Astrocyte of the hippocampus (primary cell): Measurements from ENCODE around the gene NBEAL1.
"Not testable (repeated sequence)": the region's sequence is repeated elsewhere in the genome, so short reads cannot be mapped to it uniquely, and the experiment has no call there.

Experiments used
- DNase-seq: peaks from one replicate; pipeline ENCODE4 v3.0.0; 2011; ENCODE audit warnings: low read depth, low spot score

NBEAL1 gene

GRCh38 chr2:203110496-203110895, 95.8 kb downstream of the NBEAL1 start:
- not testable (repeated sequence) for DNase-seq

DNA sequence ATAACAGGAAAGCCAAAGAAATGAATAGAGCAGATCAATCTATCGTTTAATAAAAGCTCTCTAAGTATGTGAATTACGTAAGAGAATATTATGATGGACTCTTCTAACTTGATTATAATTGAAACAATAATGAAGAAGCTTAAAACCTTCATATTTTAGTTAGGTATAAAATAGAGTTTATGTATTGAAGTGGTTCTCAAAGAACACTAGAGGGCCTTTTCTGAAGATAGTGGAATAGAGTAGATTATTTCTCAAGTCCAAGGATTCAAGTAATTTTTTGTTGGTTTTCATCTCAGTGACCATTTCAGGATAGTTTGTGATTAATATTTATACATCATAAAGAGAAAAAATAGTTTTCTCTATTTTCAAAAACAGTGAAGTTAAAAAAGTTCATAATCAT, 97.7 kb downstream of the NBEAL1 start:
- DNase-seq: no peak

GRCh38 chr2:203115201-203115700, 100.6 kb downstream of the NBEAL1 start:
- DNase-seq: not testable (repeated sequence)

DNA sequence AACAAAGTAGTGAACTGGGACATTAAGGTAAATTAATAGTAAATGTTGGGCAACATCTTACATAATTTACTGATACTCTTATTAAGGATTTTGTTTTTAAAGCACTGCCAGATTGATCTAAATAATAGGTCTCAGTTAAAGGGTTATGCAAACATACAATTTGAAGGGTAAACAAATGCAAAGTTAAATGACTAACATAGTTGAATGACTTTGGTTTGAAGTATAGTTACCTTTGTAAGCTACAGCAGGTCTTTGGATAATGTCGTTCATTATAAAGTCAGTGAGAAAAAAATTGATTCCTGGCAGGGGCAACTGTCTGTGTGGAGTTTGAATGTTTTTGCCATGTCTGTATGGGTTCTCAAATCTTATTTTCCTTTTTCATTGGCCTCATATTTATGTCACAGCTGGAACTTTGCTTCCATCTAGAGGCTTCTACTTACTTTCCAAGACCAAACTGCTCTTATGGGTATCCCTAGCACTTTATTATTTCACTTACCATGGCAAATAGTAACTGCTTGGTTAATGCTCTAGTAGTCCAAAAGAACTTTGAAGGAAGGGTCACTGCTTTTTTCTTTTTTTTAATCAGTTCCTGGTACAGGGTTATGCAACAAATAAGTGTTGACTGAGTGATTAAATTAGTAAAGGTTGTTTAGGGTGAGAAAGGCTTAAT, 107.8 kb downstream of the NBEAL1 start:
- no peak for DNase-seq

GRCh38 chr2:203126996-203127395, 112.3 kb downstream of the NBEAL1 start:
- peak; percentile 1 for DNase-seq

DNA sequence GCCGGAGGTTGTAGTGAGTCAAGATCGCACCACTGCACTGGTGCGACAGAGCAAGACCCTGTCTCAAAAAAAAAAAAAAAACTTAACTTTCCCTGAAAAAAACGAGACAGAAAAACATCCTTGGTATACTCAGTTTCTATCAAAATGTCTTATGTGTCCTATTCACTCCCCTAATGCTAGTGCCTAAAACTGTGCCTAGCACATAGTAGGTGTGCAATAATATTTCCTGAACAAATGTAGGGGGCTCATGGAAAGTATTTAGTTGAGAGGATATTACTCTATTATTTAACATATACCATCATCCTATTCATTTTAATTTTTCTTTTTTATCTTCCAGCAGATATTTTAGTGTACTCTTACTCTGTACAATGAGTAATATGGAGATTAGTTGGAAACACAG, 120.4 kb downstream of the NBEAL1 start:
- DNase-seq: no peak

DNA sequence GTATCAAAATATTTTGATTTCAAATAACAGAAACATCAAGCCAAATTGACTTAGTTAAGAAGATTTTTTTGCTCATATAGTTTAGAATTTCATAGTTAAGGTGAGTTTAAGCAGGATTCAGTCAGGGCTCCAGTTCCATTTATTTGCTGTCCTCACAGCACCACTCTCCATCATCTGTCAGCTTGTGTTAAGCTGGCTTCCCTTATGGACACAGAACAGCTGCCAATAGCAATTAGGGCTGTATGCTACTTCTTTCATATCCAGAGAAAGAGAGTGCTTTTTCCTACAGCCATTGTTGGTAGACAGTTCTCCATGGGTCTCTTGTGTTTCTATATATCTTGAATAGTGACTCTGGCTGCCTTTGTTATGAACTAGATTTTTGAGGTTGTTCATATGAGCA, 128.7 kb downstream of the NBEAL1 start:
- no peak for DNase-seq

GRCh38 chr2:203149194-203149593, 134.5 kb downstream of the NBEAL1 start:
- DNase-seq: no peak

DNA sequence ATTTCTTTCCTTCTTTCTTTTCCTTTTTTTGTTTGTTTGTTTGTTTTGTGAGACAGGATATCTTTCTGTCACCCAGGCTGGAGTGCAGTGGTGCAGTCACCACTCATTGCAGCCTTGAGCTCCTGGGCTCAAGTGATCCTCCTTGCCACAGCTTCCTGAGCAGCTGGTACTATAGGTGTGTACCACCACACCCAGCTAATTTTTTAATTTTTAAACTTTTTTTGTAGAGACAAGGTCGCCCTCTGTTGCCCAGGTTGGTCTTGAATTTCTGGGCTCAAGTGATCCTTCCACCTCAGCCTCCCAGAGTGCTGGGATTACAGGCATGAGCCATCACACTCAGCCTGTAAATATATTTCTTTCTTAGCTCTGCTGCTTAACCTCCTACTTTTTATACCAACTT, 140.7 kb downstream of the NBEAL1 start:
- DNase-seq: no peak

DNA sequence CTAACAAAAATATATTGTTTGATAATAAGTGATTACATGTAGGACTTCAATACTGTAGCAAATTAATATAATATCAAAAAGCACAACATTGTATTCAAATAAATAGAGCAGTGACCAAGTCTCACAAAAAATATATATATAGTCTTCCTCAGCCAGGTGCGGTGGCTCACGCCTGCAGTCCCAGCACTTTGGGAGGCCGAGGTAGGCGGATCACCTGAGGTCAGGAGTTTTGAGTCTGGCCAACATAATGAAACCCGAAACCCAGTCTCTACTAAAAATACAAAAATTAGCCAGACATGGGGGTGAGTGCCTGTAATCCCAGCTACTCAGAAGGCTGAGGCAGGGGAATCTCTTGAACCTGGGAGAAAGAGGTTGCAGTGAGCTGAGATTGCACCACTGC, 148.0 kb downstream of the NBEAL1 start:
- not testable (repeated sequence) for DNase-seq

- DNase-seq: no peak
Measured at GRCh38 chr2:203164311-203164935, 149.7 kb downstream of the NBEAL1 start.

DNA sequence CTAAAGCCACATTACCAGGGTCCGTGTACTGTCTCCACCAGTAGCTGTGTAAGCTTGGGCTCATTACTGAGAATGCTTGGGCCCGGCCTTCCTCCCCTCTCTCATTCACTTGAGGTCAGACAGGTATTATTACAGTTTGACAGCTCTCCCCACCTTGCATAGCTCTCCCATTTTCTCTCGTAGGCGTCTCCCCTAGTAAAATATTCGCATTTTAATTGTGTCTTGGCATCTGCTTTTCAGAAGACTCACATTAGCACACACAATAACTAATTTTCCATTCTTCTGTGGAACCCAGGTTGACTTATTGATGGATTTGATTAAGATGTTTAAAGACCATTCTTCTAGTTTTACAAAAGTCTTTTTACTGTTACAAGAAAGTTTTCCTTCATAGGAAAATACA, 153.1 kb downstream of the NBEAL1 start:
- DNase-seq: no peak

GRCh38 chr2:203170502-203170901, 155.8 kb downstream of the NBEAL1 start:
- DNase-seq: no peak

GRCh38 chr2:203175371-203175770, 160.7 kb downstream of the NBEAL1 start:
- DNase-seq: peak; percentile 9

DNA sequence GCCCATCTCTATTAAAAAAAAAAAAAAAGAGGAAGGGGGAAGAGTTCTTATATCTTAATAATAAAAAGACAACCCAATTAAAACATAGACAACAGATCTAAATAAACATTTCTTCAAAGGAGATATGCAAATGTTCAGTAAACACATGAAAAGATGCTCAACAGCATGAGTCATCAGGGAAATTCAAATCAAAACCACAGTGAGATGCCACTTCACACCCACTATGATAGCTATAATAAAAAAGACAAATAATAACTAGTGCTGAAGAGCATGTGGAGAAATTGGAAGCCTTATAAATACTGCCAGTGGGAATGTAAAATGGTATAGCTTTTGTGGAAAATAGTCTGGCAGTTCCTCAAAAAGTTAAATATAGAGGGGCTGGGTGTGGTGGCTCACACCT, 162.7 kb downstream of the NBEAL1 start:
- DNase-seq: peak; percentile 48

- DNase-seq: no peak
Measured at GRCh38 chr2:203185864-203186263, 171.2 kb downstream of the NBEAL1 start.

DNA sequence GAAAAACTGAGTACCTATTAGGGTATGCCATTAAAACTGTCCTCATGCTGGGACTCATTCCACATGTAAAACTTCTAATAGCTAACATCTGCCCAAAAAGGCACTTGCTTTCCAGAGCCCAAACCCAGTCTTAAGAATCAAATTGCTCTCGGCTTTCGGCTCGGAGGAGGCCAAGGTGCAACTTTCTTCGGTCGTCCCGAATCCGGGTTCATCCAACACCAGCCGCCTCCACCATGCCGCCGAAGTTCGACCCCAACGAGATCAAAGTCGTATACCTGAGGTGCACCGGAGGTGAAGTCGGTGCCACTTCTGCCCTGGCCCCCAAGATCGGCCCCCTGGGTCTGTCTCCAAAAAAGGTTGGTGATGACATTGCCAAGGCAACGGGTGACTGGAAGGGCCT, 175.9 kb downstream of the NBEAL1 start:
- DNase-seq: not testable (repeated sequence)

GRCh38 chr2:203191026-203191425, 176.4 kb downstream of the NBEAL1 start:
- not testable (repeated sequence) for DNase-seq

GRCh38 chr2:203191961-203192360, 177.3 kb downstream of the NBEAL1 start:
- no peak for DNase-seq

DNA sequence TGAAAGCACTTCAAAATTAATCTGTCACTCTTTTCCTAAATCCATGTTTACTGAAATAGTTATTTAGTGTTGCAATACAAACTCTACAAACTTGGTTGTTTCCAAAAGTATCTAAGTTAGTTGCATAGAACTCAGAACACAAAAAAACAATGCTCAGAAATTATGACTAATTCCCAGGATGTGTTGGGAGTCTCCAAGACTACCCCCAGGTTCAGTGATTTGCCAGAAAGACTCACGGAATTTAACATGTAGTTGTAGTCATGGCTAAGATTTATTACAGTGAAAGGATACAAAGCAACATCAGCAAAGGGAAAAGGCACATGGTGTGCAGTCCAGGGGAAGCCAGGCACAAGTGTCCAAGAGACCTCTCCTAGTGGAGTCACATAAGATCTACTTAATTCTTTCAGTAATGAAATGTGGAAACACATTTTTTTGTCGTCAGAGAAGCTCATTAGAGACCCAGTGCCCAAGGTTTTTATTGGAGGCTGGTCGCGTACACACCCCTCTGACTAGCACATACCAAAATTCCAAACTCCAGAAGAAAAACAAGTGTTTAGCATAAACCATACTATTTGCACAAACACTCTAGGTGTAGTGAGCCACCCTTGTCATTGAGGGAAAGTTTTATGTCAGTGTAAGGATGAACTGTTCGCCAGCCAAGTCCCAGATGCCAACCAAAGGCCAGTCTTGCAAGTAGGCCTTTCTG, 180.8 kb downstream of the NBEAL1 start:
- DNase-seq: peak; percentile 24

DNA sequence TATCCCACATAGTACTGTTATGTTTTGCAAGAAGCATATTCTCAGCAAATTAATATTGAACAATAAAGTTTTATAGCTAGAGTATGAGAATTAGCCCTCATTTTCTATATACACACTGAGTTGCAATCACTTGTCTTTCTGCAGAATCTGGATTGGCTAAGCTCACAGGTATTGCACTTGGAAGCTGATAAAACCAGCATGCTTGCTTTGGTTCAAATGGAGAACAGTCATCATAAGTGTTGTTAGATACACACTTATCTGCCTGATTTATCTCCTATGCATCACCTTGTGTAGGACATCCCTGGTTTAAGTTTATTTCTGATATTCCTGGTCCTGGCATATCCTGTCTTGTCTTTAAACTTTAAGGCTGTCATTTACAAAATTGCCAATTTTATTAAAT, 186.2 kb downstream of the NBEAL1 start:
- DNase-seq: no peak

DNA sequence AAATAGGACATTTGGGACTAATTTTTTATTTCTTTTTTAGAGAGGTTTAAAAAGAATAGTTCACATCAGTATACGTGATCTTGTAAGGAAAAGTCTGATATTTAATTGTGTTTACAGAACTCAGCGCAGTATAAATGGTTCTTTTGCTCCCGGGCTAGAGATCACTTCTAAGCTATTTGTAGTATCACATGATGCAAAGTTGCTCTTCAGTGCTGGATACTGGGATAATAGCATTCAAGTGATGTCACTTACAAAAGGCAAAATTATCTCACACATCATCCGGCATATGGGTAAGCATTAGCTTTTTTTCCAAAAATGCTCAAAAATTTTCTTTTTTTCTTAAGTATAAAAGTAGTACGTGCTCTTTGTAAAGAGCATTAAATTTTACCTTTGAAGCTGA, 186.8 kb downstream of the NBEAL1 start:
- no peak for DNase-seq

- DNase-seq: no peak
Measured at GRCh38 chr2:203209538-203209937, 194.9 kb downstream of the NBEAL1 start.
